ENCODE results near the gene CLEC4G. TPM values are rescaled to one million over a fixed set of nuclear protein-coding genes. Genes with fewer than 3 reads are reported as not detected.
"Not testable (repeated sequence)": the region's sequence is repeated elsewhere in the genome, so short reads cannot be mapped to it uniquely, and the experiment has no call there.

The CLEC4G gene
- total RNA-seq, 1 donor from 2014 or later, result 0.20 TPM

DNA sequence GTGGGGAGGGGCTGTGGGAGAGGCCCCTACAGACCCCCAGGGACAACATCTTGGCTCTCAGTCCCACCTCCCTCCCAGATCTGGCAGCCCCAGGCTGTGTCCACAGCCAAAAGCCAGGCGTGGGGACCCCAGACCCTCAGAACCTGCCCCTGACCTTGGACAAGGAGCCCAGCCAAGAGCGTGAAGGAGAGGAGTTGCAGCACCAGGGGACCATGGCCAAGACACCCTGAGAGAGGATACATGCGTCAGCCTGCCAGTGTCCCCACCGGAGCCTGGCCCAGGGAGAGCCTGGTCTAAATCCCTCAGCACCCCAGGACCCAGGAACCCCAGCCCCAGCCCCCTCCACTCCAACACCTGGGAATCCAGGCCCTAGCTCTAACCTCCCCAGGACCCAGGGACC, 14.4 kb upstream of the CLEC4G start:
- not testable (repeated sequence) for DNase-seq

DNA sequence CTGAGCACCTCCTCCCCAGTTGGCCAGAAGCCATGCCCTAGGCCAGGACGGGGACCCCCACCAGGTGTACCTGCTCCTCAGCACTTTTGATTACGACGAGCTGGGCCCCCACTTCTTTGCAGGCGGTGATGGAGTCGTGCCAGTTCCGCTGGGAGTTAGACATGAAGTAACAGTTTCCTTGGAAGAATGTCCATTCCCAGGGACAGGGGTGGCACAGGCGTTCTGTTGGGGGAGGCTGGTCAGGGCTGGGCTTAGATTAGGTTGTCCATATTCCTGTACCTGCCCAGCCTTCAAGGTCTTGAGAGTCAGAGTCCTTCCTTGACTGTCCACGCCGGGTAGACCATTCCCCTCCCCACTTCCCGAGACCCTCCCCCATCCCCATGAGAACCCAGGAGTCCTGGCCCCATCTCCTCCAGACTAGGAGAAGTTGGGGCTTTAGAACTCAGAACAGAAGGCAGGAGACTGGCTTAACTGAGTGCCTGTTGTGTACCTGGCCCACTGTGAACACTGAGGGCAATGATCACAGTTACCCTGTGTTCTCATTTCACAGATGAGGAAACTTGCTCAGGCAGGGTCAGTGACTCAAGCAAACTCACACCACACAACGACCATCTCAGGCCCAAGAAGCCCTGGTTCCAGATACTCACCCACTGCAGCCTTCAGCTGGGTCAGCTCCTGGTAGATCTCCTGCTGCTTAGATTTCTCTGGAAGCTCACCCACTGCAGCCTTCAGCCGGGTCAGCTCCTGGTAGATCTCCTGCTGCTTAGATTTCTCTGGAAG, 13.2 kb upstream of the CLEC4G start:
- DNase-seq, result no peak

DNA sequence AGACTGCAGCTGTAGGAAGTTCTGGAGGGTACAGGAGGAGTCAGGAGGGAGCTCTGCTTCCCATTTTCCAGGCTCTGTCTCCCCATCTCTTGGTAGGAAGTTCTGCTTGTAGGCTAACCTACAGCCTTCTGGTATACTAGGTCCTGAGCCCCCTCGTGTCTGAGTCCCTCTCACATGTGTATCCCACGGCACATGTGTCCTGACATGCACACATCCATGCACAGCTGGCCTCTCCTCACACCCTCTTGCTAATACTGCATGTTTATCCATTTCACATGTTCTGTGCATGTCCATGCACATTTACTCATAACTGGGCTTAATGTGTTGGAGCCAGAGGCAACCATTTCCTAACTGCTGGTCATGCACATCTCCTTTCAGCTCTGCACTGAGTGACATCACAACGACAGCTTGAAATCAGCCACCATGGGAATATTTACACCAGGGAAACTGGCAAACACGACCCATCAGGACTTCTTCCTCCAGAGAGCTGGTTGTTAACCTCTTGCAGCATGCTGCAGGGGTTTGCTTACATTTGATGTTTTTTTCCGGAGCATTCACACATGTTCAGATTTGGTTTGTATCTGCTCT, 12.4 kb upstream of the CLEC4G start:
- DNase-seq, result no peak

DNA sequence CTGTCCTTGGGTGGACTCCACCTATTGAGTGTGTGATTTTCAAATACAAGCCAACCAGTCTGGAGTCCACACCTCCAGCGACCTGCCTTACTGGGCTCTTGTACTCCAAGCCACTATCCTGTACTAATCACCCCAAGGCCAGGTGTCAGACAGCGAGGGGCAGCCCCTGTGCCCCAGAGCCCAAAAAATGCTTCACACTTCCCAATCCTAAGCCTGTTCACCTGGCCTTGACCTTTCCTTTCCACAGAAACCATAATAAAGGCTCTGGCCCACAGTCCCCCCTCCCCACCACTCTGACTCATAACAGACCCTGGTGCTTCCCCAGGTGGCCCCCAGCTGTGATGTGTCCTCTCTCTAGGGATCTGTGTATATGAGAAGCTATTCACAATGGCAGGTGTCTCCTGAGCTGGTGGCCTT, 11.5 kb upstream of the CLEC4G start:
- DNase-seq, result no peak

DNA sequence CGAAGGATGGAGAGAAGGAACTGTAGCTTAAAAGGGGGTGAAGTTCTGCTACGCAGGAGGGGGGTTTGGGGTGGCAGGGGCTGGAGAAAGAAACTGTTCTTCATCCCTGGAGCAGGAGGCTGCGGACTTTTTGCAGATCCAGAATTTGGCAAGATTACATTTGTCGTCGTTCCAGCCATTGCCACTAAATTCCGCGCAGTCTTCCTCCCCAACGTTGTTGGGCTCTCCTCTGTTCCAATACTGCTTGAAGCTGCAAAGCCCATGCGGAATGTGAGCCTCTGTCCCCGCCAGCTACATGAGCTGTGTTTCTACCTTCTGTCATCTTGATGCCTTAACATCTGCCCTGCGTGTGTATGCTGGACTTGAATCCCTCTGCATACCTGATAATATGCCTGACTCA, 11.1 kb upstream of the CLEC4G start:
- DNase-seq, result no peak

DNA sequence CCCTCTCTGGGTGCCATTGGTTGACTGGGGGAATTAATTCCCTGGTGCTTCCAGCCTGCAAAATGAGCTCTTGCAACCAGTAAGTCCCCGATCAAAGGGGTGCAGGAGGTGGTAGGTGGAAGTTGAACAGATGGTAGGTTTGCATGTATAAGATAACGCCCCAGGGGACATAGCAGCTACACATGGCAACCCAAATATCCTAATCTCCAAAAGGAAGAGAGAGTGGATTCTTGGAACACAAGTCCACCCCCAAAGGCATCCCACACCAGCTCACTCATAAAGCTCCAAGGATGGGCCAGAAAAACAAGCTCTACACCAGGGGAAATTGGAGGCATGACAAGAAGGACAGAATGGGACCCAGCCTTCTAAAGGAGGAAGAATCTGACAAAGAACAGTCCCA, 10.7 kb upstream of the CLEC4G start:
- no peak for DNase-seq

DNA sequence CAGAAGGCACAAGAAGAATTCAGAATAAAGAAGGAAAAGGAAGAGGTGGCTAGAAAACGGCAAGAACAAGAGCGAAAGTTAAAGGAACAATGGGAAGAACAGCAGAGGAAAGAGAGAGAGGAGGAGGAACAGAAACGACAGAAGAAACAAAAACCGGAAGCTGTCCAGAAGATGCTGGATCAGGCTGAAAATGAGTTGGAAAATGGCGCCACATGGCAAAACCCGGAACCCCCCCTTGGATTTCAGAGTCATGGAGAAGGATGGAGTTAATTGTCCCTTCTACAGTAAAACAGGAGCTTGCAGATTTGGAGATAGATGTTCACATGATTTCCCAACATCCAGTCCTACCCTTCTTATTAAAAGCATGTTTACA, 8.8 kb upstream of the CLEC4G start:
- no peak for DNase-seq

DNA sequence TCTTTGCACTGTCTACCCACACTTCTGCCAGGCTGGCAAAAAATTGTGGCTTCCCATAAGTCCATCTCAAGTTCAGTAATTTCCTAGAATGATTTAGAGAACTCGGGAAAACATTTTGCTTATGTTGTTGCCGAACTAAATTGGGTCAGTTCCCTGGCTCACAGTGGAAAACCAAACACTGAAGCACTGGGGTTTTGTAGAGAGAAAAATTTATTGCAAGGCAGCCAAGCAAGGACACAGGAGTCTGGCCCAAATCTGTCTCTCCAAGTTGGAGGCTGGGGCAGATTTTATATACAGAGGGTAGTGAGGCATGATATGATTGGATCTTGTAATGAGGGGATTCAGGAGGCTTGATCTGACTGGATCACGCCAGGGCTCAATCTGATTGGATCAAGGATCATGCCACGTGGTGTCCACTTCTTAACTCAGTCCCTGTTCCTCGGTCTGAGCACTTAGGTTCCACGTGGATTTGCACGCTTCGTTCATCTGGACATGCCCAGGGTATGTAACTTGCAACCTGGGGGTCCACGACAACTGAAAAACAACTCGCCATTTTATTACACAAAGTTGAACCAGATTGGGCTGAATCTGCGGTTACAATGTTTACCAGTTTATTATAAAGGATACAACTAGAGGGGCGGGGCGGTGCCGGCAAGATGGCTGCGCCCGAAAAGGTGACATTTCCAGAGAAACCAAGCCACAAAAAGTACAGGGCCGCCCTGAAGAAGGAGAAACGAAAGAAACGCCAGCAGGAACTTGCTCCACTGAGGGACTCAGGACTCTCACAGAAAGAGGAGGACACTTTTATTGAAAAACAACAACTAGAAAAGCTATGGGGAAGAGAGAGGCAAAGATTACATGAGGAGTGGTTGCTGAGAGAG, 8.1 kb upstream of the CLEC4G start:
- no peak for DNase-seq

DNA sequence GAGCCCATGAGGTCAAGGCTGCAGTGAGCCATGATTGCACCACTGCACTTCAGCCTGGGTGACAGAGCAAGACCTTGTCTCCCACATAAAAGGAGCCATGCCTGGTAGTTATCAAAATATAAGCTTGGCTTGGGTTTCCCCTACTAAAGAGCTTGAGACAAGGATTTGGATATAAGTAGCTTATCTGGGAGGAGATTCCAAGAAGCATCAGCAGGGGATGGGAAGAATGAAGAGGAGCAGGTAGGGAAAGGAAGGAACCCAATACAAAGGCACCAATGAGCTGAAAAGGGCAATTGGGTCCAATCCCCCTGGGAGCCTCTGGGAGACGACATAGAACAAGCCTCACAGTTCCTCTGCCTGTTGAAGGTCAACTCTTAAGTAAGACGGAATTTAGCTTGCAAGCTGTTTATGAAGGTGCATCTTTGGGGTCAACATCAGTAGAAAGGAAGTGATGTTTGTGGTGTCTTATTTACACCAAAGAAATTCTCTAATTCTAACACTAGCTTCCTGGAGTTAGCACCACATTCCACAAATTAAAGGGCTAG, 7.4 kb upstream of the CLEC4G start:
- DNase-seq, result no peak

DNA sequence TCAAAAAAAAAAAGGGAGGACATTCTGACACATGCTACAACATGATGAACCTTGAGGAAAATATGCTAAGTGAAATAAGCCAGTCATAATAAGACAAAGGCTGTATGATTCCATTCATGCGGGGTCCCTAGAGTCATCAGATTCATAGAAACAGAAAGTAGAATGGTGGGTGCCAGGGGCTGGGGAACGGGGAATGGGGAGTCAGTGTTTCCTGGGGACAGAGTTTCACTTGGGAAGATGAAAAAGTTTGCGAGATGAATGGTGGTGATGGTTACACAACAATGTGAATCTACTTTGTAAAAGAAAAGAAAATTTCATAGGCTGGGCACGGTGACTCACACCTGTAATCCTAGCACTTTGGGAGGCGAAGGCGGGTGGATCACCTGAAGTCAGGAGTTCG, 6.1 kb upstream of the CLEC4G start:
- no peak for DNase-seq

DNA sequence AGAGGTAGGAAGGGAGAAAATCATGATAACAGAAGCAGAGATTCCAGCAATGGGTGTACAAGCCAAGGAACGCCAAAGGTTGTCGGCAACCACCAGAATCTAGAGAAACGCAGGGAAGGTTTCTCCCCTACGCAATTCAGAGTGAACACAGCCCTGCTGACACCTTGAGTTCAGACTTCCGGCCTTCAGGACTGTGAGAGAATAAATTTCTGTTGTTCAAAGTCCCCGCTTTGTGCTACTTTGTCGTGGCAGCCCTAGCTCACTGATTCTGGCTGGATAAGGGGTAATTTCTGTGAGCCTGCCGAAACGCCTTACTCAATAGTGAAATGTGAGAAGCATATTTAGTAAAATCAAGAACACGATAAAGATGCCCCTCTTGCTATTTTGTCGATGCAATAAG, 5.3 kb upstream of the CLEC4G start:
- no peak for DNase-seq

DNA sequence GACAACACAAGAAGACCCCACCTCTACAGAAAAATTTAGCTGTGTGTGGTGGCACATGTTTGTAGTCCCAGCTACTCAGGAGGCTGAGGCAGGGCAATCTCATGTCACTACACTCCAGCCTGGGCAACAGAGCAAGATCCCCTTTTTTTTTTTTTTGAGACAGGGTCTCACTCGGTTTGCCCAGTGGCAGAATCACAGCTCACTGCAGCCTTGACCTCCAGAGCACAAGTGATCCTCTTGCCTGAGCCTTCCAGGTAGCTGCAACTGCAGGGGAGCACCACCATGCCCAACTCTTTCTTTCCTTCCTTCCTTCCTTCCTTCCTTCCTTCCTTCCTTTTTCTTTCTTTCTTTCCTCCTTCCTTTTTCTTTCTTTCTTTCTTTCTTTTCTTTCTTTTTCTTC, 4.2 kb upstream of the CLEC4G start:
- no peak for DNase-seq

DNA sequence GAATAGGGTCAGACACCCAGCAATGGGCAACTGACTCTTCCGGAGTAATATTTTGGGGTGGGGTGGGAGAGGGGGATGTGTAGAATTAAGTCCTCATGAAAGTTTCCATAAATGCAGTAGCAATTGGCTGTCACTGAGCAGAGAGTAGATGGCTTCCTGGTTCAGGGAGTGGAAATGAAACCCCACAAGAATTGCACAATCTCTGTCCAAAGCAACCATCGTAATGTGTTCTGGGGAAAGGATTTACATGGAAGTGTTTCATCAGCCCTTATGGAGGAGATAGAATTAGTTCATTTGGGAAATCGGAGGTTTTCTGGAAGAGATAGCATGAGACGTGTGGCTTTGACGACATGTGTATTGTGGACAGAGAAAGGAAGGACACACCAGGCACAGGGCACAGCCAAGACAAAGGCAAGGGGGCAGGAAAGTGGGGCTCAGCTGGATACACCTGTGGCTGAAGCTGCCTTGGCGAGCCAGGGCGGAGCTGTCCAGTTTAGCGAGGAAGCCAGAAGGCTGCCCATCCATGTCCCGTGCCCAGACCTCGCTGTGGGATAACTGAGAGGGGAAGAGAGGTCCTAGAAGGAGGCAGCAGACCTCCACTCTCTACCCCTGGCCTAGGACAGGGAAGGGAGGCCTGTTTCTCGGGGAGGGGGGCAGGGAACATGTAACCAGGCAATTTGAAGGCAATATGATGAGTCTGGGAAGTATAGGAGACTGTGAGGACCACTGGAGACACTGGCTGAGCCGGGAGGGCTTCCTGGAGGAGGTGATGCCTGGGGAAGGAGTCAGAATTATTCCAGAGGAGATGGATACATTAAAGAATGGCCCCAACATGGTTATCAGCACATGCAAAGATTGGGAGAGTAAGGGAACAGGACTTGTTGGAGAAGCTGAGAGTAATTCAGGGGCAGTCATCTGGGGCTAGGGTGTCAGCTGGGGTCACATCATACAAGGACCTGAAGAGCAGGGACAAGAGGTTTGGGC, 2.6 kb upstream of the CLEC4G start:
- DNase-seq, result peak; percentile 52

DNA sequence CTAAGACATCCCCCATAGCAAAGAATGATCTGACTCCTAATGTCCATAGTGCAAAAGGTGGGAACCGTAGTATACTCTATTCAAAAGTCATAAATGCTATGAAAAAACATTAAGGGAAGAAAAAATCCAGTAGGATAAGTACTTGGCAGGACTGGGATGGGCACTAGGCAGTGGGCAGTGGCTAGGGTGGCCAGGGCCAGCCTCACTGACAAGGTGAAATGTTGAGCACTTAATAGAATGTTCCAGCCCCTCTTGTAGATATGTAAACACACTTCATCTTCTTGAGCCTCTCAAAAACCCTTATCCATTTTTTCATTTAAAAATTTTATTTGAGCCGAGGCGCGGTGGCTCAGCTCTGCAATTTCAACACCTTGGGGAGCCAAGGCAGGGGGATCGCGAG, 1.5 kb upstream of the CLEC4G start:
- no peak for DNase-seq

DNA sequence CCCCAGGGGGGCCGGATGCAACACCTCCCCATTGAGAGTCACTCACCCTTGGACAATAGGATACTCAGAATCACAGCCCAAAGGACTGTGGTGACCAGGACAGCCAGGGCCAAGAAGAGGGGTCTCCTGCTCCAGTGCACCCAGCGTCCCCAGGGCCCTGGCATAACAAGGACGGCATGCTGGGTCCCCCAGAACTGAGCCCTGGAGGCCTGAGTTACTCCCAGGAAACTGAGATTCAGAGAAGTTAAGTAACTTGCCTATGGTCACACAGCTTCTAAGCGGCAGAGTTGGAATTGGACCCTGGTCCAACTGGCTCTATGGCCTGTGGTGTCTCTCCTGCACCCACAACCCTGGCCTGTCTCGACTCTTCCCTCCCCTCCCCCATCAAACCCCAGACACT, 295 bp downstream of the CLEC4G start:
- DNase-seq, result no peak

DNA sequence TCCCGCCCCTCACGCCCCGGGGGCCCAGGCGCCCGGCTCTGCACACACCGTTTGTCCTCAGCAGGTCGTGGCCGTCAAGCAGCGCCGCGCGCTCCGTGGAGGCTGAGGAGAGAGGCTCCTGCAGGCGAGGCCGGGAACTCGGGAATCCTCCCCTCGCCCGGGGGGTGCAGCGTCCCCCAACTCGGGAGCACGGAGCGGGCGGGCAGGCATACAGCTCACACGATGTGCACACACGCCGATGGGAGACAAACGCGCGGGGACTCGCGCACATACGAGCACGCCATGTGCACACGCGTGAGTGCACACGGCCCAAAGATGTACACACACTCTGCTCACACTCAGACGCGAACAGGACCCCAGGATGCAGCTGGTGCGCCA, 703 bp downstream of the CLEC4G start:
- no peak for DNase-seq

DNA sequence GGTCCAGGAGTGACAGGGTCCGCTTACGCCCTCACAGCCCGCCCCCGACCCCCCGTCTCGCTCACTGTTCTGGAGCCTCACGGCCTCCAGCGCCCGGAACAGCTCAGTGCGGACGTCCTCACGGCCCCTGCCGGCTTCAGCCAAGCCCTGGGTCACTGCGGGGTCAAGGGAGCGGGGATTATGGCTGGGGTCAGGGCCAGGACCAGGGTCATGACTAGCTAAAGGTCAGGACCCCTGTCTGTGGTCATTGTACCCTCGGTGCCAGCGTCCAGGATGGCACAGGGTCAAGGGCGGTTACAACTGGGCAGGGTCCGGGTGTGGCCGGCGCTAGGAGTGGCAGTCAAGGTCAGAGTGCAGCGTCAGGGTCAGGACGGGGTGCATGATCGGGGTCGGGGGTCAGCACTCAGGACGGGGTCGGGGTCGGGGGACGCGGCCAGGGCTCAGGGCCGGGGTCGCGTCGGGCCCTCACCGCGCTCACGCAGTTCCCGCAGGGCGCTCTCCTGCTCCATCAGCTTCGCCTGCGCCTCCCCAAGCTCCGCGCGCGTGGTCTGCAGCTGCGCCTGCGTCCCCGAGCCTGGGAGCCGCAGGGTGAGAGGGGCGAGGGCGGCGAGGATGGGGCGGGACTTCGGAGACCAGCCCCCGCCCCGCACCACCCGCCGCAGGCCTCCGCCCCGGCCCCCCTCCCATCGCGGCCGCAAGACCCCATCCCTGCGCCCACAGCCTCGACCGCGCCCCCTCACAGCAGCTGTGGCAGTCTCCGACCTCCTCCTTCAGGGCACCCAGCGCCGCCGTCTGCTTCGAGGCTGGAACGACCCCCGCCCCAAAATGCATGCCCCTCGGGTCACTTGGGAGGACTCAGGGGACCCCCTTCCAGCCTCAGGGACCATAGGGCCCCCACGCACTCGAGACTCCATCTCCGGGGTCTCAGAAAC, 1.4 kb downstream of the CLEC4G start:
- DNase-seq, result no peak

DNA sequence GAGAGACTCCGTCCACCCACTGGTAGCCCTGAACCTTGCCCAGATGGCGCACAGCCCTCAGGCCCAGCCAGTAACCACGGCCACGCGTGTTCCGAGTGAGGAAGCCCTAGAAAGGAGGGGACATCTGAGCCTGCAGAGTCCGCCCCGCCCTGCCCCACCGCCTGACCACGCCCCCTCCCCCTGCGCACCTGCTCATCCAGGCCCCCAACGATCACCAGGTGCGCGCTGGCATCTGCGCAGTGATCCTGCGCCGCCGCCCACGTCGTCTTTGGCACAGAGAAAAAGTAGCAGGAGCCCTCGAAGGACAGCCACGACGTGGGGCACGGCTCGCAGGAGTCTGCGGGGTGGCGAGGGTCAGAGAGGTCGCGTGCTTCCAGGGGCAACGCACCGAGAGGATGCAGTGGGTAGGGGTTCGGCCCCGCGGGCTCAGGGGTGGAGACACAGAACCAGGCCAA, 2.1 kb downstream of the CLEC4G start:
- DNase-seq, result no peak

DNA sequence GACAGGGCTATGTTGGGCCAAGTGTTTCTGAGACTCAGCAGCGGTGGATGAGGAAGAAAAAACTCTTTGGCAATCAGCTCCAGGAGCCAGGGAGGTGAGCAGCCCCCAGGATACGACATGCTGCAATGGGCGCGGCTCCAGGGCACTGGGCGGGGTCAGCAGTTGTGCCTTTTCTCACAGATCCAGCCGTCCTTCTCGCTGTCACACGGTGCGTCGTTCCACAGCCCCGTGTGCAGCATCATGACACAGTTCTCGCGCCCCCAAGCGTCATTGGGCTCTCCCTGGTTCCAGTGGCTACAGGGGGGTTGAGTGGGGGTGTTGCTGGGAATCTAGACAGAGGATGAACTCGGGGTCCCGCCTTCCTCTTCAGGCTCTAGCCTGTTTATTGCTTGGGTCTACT, 2.7 kb downstream of the CLEC4G start:
- DNase-seq, result no peak

DNA sequence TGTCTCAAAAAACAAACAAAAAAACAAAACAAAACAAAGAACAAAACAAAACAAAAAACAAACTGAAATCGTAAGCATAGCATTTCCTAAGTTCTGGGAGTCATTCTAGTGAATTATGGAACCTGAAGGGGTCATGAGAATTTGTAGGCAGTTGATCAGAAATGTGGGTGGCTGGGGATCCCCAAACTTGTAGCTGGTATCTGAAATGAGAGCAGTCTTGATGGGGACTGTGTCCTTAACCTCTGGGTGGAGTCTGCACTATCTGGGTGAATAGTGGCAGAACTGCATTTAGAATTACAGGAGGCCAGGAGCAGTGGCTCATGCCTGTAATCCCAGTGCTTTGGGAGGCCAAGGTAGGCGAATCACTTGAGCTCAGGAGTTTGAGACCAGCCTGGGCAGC, 6.1 kb downstream of the CLEC4G start:
- no peak for DNase-seq

DNA sequence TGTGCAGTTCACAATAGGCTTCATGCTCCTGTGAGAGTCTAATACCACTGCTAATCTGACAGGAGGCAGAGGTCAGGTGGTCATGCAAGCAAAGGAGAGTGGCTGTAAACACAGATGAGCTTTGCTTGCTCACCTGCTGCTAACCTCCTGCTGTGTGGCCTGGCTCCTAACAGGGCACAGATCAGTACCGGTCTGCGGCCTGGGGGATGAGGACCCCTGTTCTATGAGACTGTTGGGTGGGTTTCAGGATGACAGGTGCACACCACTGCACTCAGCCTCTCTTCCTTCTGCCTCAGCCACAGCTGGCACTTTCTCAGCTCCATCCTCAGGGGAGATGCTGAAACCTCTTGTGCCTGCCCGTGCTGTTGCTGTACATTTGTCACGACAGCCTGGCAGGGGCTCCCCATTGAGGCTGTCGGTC, 9.7 kb downstream of the CLEC4G start:
- no peak for DNase-seq
